Measurements from ENCODE around the gene SGPL1.

SGPL1 gene

DNA sequence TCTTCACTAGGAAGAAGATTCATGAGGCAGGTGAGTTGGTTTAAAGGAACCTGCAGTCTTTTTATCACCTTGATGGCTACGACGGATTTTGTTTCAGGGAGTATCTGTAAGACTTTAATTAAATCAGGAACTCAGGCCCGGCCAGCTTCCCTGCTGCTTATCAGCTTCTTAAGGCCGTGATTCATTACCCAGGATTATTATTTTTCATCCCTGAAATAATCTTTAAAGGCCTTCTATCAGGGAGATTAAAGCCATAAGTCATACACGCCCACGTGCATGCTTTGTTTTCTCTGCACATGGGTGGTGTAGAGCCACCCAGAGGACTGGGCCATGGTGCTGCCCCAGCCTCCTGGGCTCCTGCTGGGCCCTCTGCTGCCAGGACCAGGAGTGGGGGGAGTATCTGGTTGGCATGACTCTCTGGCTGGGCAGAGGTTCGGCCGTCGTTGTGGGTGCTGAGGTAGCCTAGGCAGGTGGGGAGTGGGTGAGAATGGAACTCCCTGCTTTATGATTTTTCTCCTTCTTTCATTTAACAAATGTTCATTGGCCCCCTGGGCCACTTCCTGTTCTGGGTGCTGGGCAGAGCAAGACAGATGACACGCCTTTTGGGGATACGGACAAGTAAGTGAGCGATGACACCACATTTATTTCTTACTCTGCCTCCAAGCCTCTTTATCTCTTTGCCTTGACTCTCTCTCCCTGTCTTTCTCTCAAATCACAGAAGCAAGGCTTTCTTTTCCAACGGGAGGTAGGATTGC is 111.6 kb downstream of the SGPL1 start:
- peak; percentile 11 for DNase-seq

DNA sequence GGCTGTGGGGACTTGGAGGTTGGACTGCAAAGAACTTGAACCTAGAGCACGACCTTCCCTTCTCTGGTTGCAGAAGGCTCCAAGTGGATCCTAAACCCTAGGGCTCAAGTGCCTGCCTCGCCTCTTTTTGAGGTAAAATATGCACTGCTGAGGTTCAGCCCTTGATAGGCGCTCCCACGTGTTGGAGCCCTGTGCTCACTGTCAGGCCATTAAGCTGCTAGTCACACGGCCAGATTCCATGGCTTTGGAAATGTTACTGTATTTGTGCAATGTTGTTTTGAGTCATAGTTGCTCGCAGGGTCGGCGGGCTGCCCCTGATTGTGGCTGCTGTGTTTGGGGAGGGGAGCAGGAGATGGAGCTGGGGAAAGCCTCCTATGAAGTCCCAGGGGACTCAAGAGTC is 112.4 kb downstream of the SGPL1 start:
- no peak for DNase-seq

DNA sequence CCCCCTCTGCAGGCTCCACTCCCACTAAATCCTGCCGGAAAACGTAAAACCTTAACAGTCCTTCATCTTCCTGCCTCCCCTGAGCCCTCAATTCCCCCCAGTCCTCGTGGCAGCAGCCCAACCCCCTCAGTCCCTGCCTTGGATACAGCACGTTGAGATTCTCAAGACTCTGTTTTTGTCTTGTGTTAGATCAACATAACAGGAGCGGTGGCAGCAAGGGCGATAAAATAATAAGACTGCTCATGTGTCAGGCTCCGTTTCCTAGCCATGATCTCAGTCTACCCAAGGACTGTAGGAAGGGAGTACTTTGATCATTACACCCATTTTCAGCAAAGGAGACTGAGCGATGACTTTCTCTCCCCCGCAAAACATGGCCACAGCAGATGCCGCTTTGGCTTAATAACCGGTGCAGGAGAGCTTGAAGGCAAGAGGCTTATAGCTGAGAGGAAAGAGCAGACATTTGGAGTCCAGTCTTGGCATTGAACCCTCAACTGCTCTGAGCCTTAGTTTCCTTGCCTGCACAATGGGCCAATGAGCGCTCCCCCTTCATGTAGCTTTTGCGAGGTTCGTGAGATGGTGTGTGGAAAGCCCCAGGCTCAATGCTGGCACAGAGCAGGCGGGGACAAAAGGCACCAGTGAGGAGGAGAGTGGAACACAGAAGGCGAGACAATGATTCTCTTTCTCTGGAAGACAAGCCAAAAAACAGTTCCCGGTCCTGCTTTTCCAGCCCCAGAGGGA is 114.7 kb downstream of the SGPL1 start:
- DNase-seq: no peak
